Neural crest cell (in vitro differentiated cells): ENCODE measurements around the gene ATRN. TPM values are rescaled to one million over a fixed set of nuclear protein-coding genes. Genes with fewer than 3 reads are reported as not detected.

Source experiments
- DNase-seq: peaks from one replicate; pipeline ENCODE4 v3.0.0; 2021; ENCODE audit warnings: low read depth, mixed read lengths, low spot score
- H3K27ac Mint-ChIP-seq: one replicate; pipeline ENCODE4 v1.8.0; 2021; ENCODE audit warnings: mild to moderate bottlenecking, mixed read lengths; ENCODE audit not compliant: unreplicated experiment
- H3K27me3 Mint-ChIP-seq: 2 replicates; pipeline ENCODE4 v1.8.0; 2021; ENCODE audit warnings: low read depth, mild to moderate bottlenecking, mixed read lengths
- H3K36me3 Mint-ChIP-seq: 2 replicates; pipeline ENCODE4 v1.8.0; 2021; ENCODE audit warnings: low read depth, mild to moderate bottlenecking, mixed read lengths
- H3K4me1 Mint-ChIP-seq: 2 replicates; pipeline ENCODE4 v1.8.0; 2021; ENCODE audit warnings: mixed read lengths
- H3K4me3 Mint-ChIP-seq: one replicate; pipeline ENCODE4 v1.8.0; 2021; ENCODE audit warnings: mild to moderate bottlenecking, mixed read lengths
- H3K9me3 Mint-ChIP-seq: 2 replicates; pipeline ENCODE4 v1.8.0; 2021; ENCODE audit warnings: mixed read lengths
- CTCF ChIP-seq: fragments of 200-600 bp; sonication (generic); conservative IDR thresholded peaks from 2 replicates; pipeline ENCODE4 v1.5.0; 2021; ENCODE audit warnings: antibody characterized with exemption, mild to moderate bottlenecking
- total RNA-seq: library from RNA; stranded (reverse); gene quantifications from 2 replicates; pipeline ENCODE4 v1.2.1, GENCODE V29; 2021

Gene ATRN
- total RNA-seq, 1 donor from 2014 or later, result 28.6 TPM

- Mint-ChIP-seq H3K27ac (no peak overlapping the region), H3K36me3 (peaks cover 4% of the 10 kb centered on the region), H3K4me3 (no peak overlapping the region), H3K4me1 (no peaks in the 10 kb centered on the region), H3K27me3 (no peaks in the 10 kb centered on the region), H3K9me3 (no peaks in the 10 kb centered on the region)
- TF ChIP-seq CTCF, result no peak
- DNase-seq, result no peak
These were observed 73.2 kb downstream of the ATRN start for GRCh38 chr20:3543901-3544507.

- H3K4me1 Mint-ChIP-seq, result no peaks in the 10 kb centered on the region
- no peak for TF ChIP-seq CTCF
- no peak overlapping the region for H3K27ac Mint-ChIP-seq
- no peaks in the 10 kb centered on the region for H3K27me3 Mint-ChIP-seq
- H3K9me3 Mint-ChIP-seq, result no peaks in the 10 kb centered on the region
- no peak for DNase-seq
- peaks cover 1% of the 10 kb centered on the region for H3K36me3 Mint-ChIP-seq
- no peak overlapping the region for H3K4me3 Mint-ChIP-seq
These were observed 74.6 kb downstream of the ATRN start for GRCh38 chr20:3545401-3545925.

GRCh38 chr20:3547906-3548305 is 77.1 kb downstream of the ATRN start:
- no peaks in the 10 kb centered on the region for H3K36me3 Mint-ChIP-seq
- DNase-seq, result no peak
- H3K9me3 Mint-ChIP-seq, result no peaks in the 10 kb centered on the region
- no peak overlapping the region for H3K27ac Mint-ChIP-seq
- H3K4me1 Mint-ChIP-seq, result no peaks in the 10 kb centered on the region
- H3K27me3 Mint-ChIP-seq, result no peaks in the 10 kb centered on the region
- H3K4me3 Mint-ChIP-seq, result no peak overlapping the region
- TF ChIP-seq CTCF, result no peak

DNA sequence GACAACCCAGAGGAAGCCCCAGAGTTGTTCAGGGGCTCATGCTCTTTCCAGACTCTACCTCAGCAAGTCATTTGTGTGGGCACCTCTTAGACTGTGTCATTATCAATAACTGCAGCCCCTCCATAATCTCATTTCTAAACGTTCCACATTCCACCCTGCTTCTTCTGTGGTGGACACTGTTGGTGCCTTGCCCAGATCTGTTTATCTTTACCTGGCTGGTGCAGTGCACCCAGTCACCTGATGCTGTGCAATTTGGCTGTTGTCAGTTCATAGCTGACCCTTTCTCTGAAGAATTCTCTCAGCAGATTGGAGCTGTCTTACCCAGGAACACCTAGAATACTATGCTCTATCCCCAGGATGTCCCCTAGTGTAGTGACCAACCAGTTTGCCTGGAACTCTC is 80.0 kb downstream of the ATRN start:
- H3K4me3 Mint-ChIP-seq, result no peak overlapping the region
- no peak for DNase-seq
- no peak for TF ChIP-seq CTCF
- H3K4me1 Mint-ChIP-seq, result no peaks in the 10 kb centered on the region
- no peaks in the 10 kb centered on the region for H3K9me3 Mint-ChIP-seq
- no peaks in the 10 kb centered on the region for H3K27me3 Mint-ChIP-seq
- H3K36me3 Mint-ChIP-seq, result peaks cover 2% of the 10 kb centered on the region
- H3K27ac Mint-ChIP-seq, result no peak overlapping the region

- no peak for TF ChIP-seq CTCF
- H3K4me1 Mint-ChIP-seq, result no peaks in the 10 kb centered on the region
These were observed 81.0 kb downstream of the ATRN start for GRCh38 chr20:3551681-3552434.

More at GRCh38 chr20:3551681-3552434, 81.0 kb downstream of the ATRN start:
- DNase-seq, result no peak
- Mint-ChIP-seq H3K4me3 (no peak overlapping the region), H3K27ac (no peak overlapping the region), H3K9me3 (no peaks in the 10 kb centered on the region), H3K36me3 (peaks cover 2% of the 10 kb centered on the region), H3K27me3 (no peaks in the 10 kb centered on the region)
